GM21515 (cell line): ENCODE data around the gene TRIM33.
"Not testable (repeated sequence)": the region's sequence is repeated elsewhere in the genome, so short reads cannot be mapped to it uniquely, and the experiment has no call there.

ENCODE experiments used
- ATAC-seq: cut with Tn5 transposase; IDR thresholded peaks from one replicate; pipeline ENCODE4 v1.9.1; 2021; ENCODE audit not compliant: unreplicated experiment

The TRIM33 gene

GRCh38 chr1:114510274-114511031 is 550 bp downstream of the TRIM33 start:
- peak; percentile 58 for ATAC-seq

- no peak for ATAC-seq
These were observed 1.3 kb downstream of the TRIM33 start for GRCh38 chr1:114509596-114510273.

GRCh38 chr1:114508386-114508898 is 2.6 kb downstream of the TRIM33 start:
- ATAC-seq: no peak

- ATAC-seq: no peak
These were observed 3.5 kb downstream of the TRIM33 start for GRCh38 chr1:114507513-114507912.

GRCh38 chr1:114505148-114505561 is 5.8 kb downstream of the TRIM33 start:
- ATAC-seq: no peak

GRCh38 chr1:114503916-114504422 is 7.0 kb downstream of the TRIM33 start:
- no peak for ATAC-seq

GRCh38 chr1:114502080-114502479 is 8.9 kb downstream of the TRIM33 start:
- ATAC-seq: no peak

GRCh38 chr1:114499478-114499877 is 11.5 kb downstream of the TRIM33 start:
- ATAC-seq: no peak

GRCh38 chr1:114496089-114496488 is 14.9 kb downstream of the TRIM33 start:
- ATAC-seq: no peak

GRCh38 chr1:114495486-114495885 is 15.5 kb downstream of the TRIM33 start:
- no peak for ATAC-seq

- ATAC-seq: no peak
These were observed 18.0 kb downstream of the TRIM33 start for GRCh38 chr1:114492978-114493377.

- ATAC-seq: no peak
These were observed 20.7 kb downstream of the TRIM33 start for GRCh38 chr1:114490274-114490693.

- ATAC-seq: no peak
These were observed 22.3 kb downstream of the TRIM33 start for GRCh38 chr1:114488739-114489138.

- ATAC-seq: no peak
These were observed 25.7 kb downstream of the TRIM33 start for GRCh38 chr1:114485286-114485685.

- peak; percentile 84 for ATAC-seq
These were observed 28.4 kb downstream of the TRIM33 start for GRCh38 chr1:114482585-114482984.

GRCh38 chr1:114479636-114480035 is 31.4 kb downstream of the TRIM33 start:
- not testable (repeated sequence) for ATAC-seq

GRCh38 chr1:114479134-114479533 is 31.9 kb downstream of the TRIM33 start:
- no peak for ATAC-seq

- ATAC-seq: no peak
These were observed 37.2 kb downstream of the TRIM33 start for GRCh38 chr1:114473796-114474195.

GRCh38 chr1:114472408-114472807 is 38.6 kb downstream of the TRIM33 start:
- ATAC-seq: no peak

- ATAC-seq: no peak
These were observed 40.3 kb downstream of the TRIM33 start for GRCh38 chr1:114470681-114471080.

- ATAC-seq: no peak
These were observed 42.1 kb downstream of the TRIM33 start for GRCh38 chr1:114468710-114469468.
